Activated CD8-positive, alpha-beta T cell treated with anti-CD3 and anti-CD28 coated beads for 36 hours (primary cell): Measurements from ENCODE around the gene SF1. TPM values are rescaled to one million over a fixed set of nuclear protein-coding genes. Genes with fewer than 3 reads are reported as not detected.

ENCODE experiments used
- ATAC-seq: fragments of 200-7000 bp; cut with Tn5 transposase; one replicate; pipeline ENCODE4 v1.10.0; 2021; ENCODE audit warnings: mild to moderate bottlenecking, moderate library complexity
- CTCF ChIA-PET: fragments of 350-600 bp; sonication (Branson Sonifier 250); formaldehyde crosslinking; loops from one replicate; lab custom pipeline; 2021; ENCODE audit warnings: antibody characterized with exemption; lab: Charles Lee
- POLR2A ChIA-PET: fragments of 350-600 bp; sonication (Branson Sonifier 250); formaldehyde crosslinking; loops from one replicate; lab custom pipeline; 2021; ENCODE audit warnings: antibody characterized with exemption; lab: Charles Lee
- DNase-seq: peaks from one replicate; pipeline ENCODE4 v3.0.0-alpha.2; 2020
- H3K27ac Mint-ChIP-seq: one replicate; pipeline ENCODE4 v1.8.0; 2021; ENCODE audit warnings: mild to moderate bottlenecking, mixed read lengths
- H3K27me3 Mint-ChIP-seq: one replicate; pipeline ENCODE4 v1.8.0; 2021; ENCODE audit warnings: mixed read lengths
- H3K36me3 Mint-ChIP-seq: one replicate; pipeline ENCODE4 v1.8.0; 2021; ENCODE audit warnings: low read depth, mixed read lengths
- H3K4me1 Mint-ChIP-seq: one replicate; pipeline ENCODE4 v1.8.0; 2021; ENCODE audit warnings: low read depth, mixed read lengths
- H3K4me3 Mint-ChIP-seq: one replicate; pipeline ENCODE4 v1.8.0; 2021; ENCODE audit warnings: mild to moderate bottlenecking, moderate library complexity, mixed read lengths
- H3K9me3 Mint-ChIP-seq: one replicate; pipeline ENCODE4 v1.8.0; 2021; ENCODE audit warnings: mixed read lengths
- CTCF ChIP-seq: fragments of 200-600 bp; IDR thresholded peaks from one replicate; pipeline ENCODE4 v1.8.0; 2022; ENCODE audit warnings: antibody characterized with exemption, mild to moderate bottlenecking
- intact Hi-C: fragments of 100-400 bp; cut with micrococcal nuclease; formaldehyde crosslinking; loops from one replicate; pipeline ENCODE4 v1.10.0; 2022
- total RNA-seq, 2 experiments: library from RNA; stranded (reverse); gene quantifications; one replicate each; pipeline ENCODE4 v1.2.3, GENCODE V29; 2021

The SF1 gene
- total RNA-seq, 2 experiments from 2014 or later: 325 to 342 TPM

DNA sequence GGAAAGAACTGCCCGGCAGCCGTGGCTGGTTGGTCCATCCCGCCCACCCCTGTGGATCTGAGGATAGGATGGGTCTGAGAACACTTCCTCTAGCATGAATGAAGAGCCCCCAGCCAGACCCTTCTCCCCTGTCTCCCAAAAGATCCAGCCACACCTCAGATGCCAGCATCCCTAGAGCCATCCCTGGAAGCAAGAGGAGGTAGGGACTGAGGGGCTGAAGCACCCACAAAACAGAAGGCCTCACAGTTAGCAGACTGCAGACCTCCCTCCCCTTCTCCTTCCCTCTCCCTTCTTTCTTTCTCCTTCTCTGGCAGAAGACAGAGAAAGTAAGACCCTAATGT, 57.0 kb downstream of the SF1 start:
- CTCF ChIA-PET: interaction anchor here (1.2 kb wide), 1 partner anchor 33 kb away, joined by 7 read pairs; no protein-coding TSS in a partner anchor
- no peak for ATAC-seq
- Mint-ChIP-seq H3K36me3 (no peaks in the 10 kb centered on the region), H3K4me3 (no peak overlapping the region), H3K9me3 (no peaks in the 10 kb centered on the region), H3K27ac (no peak overlapping the region), H3K4me1 (peaks cover 18% of the 10 kb centered on the region), H3K27me3 (peaks cover 24% of the 10 kb centered on the region)
- intact Hi-C loops: loop anchor here (5.0 kb wide), 1 partner anchor 34 kb away; no protein-coding TSS in a partner anchor
- POLR2A ChIA-PET: interaction anchor here (1.1 kb wide), 1 partner anchor 17 kb away, joined by 5 read pairs; no protein-coding TSS in a partner anchor
- DNase-seq: no peak
- no peak for TF ChIP-seq CTCF

GRCh38 chr11:64720640-64721358, 57.5 kb downstream of the SF1 start:
- no peak for DNase-seq
- intact Hi-C loops: loop anchor here (5.0 kb wide), 1 partner anchor 33 kb away; no protein-coding TSS in a partner anchor
- peaks cover 29% of the 10 kb centered on the region for H3K27me3 Mint-ChIP-seq

GRCh38 chr11:64720167-64720566, 58.2 kb downstream of the SF1 start:
- no peak for TF ChIP-seq CTCF
- Mint-ChIP-seq H3K4me1 (peaks cover 14% of the 10 kb centered on the region), H3K9me3 (no peaks in the 10 kb centered on the region), H3K36me3 (no peaks in the 10 kb centered on the region), H3K27ac (no peak overlapping the region), H3K27me3 (peaks cover 33% of the 10 kb centered on the region), H3K4me3 (no peak overlapping the region)
- no peak for ATAC-seq
- POLR2A ChIA-PET: no interaction called here
- CTCF ChIA-PET: no interaction called here
- intact Hi-C loops: loop anchor here (5.0 kb wide), 1 partner anchor 33 kb away; no protein-coding TSS in a partner anchor
- no peak for DNase-seq

More at GRCh38 chr11:64720640-64721358, 57.5 kb downstream of the SF1 start:
- peaks cover 18% of the 10 kb centered on the region for H3K4me1 Mint-ChIP-seq
- H3K4me3 Mint-ChIP-seq: no peak overlapping the region
- POLR2A ChIA-PET: no interaction called here
- no peaks in the 10 kb centered on the region for H3K36me3 Mint-ChIP-seq
- CTCF ChIA-PET: no interaction called here
- H3K27ac Mint-ChIP-seq: no peak overlapping the region
- ATAC-seq: no peak
- H3K9me3 Mint-ChIP-seq: no peaks in the 10 kb centered on the region
- no peak for TF ChIP-seq CTCF

DNA sequence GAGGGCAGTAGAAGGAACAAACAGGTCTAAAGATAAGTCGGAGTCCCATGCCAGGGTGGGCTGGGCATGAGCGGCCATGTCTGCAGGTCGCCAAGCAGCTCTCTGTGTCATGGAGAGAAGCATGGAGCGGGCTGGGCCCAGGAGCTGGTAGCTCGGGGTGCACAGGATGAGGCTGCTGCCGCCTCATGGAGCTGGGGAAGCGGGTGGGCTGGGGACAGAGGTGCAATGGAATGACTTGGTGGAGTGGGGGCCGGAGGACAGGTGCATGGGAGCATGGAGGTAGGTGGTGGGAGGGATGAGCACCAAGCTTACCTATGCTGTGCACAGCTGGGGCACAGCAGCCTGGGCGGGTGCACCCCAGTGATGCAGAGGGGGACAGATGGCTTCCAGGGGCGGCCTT, 58.9 kb downstream of the SF1 start:
- intact Hi-C loops: no loop called here
- TF ChIP-seq CTCF: no peak
- CTCF ChIA-PET: interaction anchor here (1.0 to 2.2 kb wide), 4 partner anchors 22 to 270 kb away, joined by 3 to 13 read pairs (median 3); partner anchors contain the start of gene RASGRP2
- ATAC-seq (no peak), DNase-seq (no peak)
- Mint-ChIP-seq H3K9me3 (no peaks in the 10 kb centered on the region), H3K4me1 (peaks cover 9% of the 10 kb centered on the region), H3K27me3 (peaks cover 40% of the 10 kb centered on the region), H3K27ac (no peak overlapping the region), H3K36me3 (no peaks in the 10 kb centered on the region), H3K4me3 (no peak overlapping the region)
- POLR2A ChIA-PET: no interaction called here

DNA sequence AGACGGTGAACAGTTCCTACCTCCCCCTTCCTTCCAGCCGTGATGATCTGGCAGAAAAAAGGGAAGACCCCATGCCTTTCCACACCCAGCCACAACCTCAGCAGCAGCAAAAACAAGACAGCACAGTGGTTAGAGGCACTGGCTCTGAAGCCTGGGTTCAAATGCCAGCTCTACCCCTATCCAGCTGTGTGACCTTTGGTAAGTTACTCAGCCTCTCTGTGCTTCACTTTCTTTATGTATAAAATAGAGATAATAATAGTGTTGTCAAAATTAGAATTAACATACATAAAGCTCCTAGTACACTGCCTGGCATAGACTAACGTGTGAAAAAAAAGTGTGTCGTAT, 59.6 kb downstream of the SF1 start:
- no peaks in the 10 kb centered on the region for H3K9me3 Mint-ChIP-seq
- no peaks in the 10 kb centered on the region for H3K36me3 Mint-ChIP-seq
- ATAC-seq (no peak), DNase-seq (no peak)
- H3K4me1 Mint-ChIP-seq: peaks cover 3% of the 10 kb centered on the region
- H3K27ac Mint-ChIP-seq: no peak overlapping the region
- POLR2A ChIA-PET: no interaction called here
- H3K4me3 Mint-ChIP-seq: no peak overlapping the region
- CTCF ChIA-PET: interaction anchor here (1.0 to 2.2 kb wide), 4 partner anchors 23 to 269 kb away, joined by 3 to 13 read pairs (median 3); partner anchors contain the start of gene RASGRP2
- no peak for TF ChIP-seq CTCF
- H3K27me3 Mint-ChIP-seq: peaks cover 47% of the 10 kb centered on the region
- intact Hi-C loops: no loop called here
